GM21529 (cell line): ENCODE results near the gene CEL.

Source experiments
- ATAC-seq: cut with Tn5 transposase; IDR thresholded peaks from one replicate; pipeline ENCODE4 v1.9.1; 2021; ENCODE audit not compliant: unreplicated experiment

Gene CEL

DNA sequence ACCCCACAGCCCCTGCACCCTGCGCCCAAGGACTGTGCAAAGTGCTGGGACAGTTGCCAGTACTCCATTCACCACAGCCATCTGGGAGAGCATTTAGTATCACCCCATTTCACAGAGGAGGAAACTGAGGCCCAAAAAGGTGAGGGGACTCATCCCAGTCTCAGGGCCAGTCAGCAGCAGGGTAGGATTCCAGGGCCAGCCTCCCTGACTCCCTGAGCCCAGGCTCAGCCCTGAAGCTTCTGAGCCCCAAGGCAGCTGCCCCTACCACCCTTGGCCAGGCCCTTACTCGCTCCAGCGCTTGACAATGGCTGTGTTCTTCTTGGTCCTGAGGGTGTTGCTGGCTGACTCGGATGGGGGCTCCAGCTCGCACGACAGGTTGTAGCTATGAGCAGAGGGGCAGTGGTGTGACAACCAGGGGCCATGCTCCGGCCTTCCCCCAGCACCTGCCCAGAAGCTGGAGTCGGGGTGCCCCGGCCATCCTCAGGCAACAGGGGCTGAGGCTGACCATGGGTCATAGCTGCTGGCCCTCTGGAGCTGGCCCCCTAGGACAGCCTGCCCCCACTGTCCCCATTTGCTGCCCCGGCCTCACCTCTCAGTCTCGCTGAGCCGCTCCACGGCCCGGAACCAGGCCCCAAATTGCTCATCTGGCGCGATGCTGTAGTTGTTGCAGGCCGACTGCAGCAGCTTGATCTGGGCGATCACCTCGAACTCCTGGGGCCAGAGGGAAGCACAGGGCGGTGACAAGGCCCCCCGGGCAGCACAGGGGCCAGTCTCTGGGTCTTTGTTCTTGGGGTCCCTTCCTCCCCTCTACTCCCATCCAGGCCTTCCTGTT, 40.6 kb downstream of the CEL start:
- no peak for ATAC-seq

DNA sequence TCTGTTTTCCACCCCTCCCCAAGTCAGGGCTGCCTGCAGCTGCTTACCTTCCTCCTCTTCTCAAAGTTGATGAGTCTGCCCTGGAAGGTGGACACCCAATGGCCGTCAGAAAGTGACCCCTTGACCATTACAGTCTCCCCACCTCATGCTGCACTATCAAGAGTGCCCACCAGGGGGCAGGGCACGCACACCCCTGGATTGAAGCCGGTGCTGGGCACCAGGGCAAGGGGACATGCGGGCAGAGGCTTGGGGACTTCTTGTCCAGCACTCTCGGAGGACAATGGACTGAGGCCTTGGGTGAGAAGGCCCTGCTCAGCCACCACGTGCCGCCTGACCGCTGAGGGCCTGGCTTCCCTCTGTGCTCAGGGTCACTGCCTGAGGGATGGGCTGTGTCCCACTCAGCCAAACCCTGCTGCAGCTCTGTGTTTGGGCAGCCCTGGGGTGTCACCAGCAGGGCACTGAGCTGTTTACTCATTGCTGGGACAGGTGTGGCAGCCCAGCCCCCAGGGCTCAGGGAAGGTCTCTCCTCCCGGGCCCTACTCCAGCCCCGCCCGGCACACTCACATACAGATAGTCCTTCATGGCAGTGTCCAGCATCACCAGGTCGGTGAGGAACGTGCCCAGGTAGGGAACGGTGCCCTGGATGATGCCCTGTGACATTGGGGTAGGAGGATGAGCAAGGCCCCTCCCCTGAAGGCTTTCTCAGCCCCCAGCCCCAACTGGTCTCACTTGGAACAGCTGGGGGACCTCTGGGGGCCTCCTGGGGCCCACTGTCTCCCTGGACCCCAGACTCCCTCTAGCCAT, 41.6 kb downstream of the CEL start:
- ATAC-seq: no peak

DNA sequence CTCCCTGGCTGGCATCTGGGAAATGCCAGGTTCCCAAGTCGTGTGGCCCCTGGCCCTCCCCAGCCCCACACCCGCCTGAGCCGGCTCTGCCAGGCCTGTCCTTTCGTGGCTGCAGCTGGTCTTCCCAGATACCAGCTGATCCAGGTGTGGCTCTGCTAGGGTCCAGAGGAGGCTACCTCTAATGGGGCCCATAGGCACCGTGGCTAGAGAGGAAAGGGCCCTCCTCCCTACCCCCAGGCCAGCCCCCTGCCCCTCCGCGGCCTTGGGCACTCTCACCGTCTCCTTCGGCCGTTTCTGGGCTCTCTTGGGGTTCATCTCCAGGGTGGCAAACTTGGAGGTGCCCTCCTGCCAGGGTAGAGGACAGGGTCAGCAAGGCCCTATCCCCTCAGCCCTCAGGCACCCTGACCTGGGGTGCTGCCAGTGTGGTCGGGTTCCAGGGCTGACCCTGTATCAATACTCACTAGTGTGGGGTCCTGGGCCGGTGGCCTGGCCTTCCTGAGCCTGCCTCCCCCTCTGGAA, 42.3 kb downstream of the CEL start:
- no peak for ATAC-seq

DNA sequence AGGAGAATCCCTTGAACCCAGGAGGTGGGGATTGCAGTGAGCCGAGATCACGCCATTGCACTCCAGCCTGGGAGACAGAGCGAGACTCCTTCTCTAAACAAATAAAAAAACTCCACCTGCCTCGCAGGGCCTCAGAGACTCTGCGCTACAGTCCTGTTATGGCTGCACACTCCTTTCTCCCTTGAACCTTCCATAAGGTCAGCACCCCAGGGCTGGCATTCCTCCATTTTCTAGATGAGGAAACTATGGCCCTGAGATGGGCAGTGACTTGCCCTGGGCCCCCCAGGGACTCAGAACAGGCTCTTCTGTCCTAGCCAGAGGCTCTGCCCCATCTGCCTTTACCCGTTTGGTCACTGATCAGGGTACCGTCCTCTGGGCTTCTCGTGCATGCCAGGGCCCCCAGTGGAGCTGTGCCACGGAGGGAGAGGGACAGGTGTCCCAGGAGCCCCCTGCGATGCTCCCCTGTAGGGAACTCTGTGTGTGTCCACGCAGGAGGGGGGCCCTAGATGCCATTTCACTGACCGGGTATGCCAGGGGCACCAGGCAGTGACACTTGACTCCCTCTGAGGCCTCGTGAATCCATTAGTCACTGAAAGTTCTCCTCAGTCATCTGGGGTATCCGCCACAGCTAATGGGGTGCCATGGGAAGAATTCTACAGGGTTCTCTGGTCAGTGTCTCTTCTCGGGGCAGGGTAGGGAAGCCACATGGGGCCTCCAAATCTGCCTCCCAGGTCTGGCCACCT, 43.1 kb downstream of the CEL start:
- no peak for ATAC-seq

DNA sequence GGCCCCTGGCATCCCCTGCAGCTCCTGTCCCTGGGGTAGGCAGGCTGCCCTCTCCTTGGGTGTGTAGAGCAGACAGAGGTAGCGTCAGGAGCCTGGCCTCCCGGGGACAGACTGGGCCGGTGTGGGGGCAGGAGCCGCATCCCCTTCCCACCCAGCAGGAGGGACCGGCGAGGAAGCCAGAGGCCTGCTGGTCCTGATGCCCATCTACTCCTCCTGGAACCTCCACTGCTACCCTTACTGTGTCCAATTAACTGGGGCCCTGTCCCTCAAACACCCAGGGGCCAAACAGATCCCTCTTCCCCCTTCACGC, 43.6 kb downstream of the CEL start:
- no peak for ATAC-seq

DNA sequence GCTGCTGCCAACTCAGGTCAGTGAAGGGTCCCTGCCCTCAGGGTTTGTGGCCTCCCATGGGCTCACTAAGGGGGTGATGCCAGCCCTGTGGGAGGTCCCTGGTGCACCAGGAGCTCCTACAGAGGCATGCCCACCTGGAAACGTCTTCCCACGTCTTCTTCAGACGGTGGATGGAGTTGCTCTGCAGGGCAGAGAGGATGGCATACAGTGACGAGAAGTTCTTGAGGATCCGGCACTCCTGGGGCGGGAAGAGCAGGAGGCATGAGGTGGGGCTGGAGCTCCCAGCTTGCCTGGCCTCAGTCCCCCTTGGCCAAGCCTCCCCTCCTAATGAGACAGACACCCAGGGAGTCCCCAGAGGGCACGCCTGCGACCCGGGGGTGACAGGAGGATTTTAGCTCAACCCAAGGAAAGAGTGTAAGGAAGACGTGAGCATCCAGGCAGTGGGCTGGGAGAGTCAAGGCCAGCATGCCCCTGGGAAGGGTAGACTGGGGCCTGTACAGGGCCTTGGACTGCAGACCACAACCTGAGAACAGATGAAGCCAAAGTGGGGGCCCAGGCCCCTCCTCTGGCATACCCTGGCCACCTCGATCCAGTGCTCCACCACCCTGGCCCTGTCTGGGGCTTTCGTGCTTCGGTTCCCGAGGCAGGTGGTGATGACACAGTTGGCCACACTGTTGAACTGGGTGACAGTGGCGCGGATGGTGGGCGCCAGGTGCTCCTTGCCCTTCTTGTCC, 44.9 kb downstream of the CEL start:
- no peak for ATAC-seq

DNA sequence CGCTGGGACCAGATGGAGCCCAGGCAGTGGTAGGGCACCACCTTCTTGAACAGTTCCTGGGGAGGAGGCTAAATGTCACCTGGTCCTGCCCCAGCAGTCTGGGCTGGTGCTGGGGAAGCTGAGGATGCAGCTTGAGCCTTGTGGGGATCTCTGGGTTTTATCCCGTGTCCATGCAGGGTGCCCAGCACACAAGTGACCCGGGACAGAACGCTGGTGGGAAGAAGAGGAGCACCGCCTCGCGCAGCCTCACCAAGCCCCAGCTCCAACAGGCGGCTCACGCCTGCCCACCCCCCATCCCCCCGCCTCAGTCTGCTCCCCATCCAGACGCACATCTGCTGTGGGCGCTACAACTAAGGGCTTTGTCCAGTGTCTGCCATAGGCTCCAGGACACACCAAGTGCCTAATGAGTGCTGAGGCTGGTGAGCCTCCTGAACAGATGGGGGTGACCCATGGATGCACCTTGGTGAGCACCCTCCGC, 45.5 kb downstream of the CEL start:
- no peak for ATAC-seq

DNA sequence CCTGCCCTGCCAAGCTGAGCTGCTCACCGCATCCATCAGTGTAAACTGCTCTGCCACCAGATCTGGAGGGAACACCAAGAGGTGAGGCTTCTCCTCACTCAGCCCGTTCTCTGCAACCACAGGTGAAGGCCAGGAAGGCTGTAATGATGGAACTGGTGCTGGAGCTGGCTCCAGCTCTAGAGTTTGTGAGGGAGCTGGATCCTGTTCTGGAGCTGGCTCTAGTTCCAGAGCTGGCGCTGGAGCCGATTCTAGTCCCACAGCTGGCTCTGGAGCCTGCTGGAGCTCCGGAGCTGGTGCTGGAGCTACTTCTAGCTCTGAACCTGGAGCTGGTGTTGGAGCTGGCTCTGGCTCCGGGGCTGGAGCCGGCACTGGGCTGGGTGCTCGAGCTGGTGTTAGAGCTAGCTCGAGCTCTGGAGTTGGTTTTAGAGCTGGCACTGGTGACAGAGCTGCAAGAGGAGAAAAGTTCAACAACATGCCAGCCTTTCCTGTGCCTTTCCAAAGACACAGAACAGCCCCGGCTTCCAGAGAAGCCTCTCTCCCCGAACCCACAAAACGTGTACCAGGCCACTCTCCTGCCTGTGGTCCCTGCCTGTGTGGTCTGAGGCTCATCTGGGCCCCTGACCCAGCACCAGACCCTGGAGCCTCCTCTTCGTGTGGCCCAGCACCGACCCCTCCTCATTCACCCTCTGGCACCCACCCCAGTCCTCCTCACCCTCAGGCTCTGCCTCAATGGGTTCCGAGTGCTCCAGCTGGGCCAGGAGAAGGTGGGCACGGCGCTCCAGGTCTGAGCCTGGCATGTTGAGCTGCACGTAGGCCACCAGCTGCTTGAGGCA, 46.4 kb downstream of the CEL start:
- ATAC-seq: no peak

DNA sequence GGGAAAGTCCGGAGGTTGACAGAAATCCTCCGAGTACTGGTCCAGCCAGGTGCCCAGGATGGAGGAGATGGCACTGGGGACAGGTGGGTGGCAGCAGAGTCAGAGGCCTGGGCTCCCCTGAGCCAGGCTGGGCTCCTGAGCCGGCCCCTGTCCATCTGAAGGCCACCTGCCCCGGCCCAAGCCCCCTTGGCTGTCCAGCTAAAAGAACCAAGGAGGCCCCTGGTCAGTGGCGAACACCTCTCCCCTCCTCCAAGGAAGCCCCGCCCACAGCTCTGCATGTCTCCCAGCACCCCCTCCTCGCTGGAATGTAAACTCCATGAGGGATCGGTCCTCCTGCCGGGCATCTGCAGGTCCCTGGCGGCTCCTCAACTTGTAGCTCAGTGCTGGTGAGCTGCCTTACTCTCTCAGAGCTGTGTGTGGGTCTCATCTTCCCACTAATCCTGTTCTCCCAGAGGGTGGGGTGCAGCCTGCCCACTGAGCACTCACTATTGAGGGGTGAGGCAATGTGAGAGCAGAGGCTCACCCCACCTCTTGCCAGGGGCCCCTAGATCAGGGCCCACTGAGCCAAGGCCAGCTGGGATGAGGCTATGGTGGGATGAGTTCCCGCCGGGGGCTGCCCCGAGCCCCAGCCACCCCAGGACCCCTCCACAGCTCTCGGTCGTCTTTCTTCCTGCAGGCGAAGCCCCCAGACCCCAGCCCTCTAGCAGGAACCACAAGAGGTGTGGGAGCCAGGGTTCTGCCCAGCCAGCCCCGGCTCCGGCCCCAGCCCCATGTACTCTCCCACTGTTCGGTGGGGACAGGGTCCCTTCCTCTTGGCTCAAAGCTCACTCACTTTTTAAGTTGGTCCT, 47.2 kb downstream of the CEL start:
- ATAC-seq: no peak

DNA sequence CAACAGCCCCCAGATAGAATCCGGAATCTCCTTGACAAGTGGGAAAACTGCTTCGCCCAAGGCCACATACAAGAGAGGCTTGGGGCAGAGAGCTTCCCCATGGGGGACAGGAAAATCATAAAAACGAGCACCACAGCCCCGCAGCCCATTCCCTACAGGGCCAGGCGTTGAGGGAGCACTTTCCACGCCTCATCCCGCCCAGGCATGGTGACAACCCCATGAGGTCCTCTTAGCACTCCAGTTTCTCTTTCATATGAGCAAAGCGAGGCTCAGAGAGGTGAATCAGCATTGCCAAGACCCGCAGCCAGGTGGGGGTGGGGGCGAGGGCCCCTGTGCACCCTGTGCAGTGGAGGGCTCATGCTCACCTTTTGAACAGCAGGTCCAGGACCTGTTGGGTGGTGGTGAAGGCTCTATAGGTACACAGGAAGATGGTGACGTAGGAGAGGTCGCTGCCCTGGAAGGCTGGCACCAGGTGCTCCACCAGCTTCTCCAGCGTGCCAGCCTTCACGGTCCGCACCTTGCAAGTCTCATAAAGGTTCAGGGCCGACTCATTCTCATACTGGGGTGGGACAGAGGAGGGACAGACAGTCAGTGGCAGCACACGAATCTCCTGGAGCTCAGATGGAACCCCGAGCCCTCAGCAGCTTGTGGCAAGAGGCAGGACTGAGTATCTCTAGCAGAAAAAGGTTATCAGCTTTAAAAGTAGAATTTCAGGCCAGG, 48.3 kb downstream of the CEL start:
- ATAC-seq: no peak

DNA sequence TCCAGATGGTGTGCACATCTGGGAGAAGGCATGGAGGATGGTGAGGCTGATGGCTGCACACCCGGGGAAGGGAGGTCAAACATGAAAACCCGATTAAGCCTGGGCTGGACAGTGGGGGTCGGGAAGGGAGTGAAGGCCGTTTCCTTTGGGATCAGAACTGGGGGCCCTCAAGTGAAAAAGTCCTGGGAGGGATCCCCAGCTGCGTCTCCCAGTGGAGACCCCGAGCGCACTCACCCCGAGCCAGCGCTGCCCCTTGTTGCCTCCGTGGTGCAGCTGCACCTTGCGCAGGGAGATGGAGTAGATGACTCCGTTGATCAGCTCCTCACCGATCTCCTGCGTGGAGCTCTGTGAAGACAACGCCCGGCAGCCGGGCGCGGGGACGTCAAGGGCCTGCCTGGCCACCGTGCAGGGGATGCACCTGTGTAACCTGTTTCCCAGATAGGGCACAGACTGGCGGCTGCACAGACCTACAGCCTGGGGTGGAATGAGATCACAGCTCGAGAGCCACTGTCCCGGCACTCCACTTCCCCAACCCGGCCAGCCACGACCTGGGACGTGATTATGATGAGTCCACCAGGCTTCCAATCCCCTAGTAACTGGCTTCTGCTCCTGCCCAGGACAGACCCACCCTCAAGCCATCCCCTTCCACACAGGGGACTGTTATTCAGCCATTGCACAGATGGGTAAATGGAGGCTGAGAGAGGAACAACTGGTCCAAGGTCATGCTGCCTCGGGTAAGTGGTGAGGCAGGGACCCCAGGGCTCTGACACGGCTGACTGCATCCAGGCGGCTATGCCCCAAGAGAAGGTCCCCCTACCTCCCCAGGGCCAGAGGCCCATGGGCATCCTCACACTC, 50.3 kb downstream of the CEL start:
- ATAC-seq: no peak

DNA sequence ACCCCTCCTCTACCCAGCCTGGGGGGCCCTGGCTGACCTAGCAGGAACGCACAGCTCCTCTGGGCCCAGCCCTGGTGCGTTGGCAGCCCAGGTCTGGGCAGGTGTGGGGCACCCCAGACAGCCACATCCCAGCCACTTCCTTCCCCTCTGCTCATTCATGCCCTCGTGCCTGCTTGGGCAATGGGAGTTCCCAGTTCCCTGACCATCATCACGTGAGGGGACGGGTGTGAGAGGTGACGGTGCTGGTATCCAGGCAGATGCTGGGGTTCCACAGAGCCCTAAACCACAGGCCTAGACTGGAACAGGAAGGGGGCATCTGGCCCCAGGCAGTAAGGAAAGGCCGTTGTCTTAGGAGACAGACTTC, 50.9 kb downstream of the CEL start:
- ATAC-seq: no peak

DNA sequence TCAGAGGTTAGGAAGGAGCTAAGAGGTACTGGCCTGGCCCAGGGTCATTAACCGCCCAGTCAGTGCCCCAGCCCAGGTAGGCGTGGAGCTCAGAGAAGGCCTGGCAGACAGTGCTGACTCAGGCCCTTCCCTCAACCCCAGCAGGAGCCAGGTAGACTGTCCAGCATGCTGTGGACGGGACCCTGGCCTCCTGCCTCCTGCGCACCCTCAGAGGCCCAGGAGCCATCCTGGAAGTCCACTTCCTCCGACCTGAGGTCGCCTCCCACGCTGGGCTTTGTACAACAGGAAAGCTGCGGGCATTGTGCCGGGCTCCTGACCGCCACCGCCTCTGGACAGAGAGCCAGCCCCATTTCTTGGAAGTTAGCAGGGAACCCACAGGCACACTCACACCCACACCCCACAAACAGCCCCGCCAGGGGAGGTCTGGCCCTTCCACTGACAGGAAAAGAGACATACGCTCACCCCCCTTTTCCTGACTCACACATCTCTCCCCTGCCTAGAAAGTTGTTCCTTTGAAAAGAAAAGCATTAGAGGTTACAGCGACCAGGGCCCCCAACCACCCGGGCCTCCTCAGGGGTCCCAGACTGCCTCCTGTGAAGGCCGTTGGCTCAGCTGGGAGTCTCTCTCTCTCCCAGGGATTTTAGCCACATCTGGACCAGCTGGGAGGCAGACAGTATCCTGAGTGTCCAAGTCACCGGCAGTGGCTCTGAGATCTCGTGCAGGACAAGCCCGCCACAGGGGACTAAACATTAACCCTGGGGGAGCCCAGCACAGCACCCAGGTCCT, 51.6 kb downstream of the CEL start:
- ATAC-seq: no peak

DNA sequence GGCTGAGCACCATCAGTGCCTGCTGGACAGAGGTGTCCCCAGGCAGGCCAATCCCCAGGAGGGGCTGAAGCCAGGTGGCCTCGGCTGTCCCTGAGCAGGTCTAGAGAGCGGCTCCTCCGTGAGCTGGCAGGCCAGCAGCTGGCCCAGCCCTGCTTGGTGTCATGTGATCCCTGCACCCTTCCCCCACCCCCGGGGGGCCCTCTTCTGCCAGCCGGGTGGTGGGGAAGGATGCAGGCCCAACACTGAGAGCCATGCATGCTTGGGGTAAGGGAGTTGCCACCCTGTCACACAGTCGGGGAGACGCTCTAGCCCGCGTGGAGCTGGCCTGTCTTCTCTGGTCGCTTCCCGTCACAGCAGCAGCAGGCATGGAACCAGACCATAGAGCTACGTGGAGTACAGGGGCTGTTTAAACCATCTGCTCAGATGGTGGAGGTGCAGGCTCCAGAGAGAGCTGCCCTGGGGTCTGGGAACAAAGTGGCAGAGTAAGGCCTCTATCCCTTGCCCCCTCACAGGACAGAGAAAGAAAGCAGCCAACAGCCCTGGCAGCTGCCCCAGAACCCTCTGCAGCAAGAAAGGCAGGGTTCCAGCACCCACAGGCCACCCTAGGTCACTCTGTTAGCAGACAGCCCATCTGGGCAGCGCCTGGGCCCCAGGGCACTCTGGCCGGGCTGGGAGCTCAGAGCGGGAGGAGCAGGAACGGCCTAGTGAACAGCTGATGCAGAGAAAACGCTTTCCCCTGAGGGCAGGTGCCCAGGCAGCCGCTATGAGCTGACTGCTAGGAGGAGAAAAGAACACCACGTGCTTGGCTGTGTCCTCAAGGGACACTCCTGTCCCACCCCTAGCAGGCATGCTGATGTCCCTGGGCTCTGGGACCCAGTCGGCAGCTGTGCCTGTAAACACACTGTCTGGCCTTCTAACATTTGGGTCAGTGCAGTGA, 52.4 kb downstream of the CEL start:
- no peak for ATAC-seq

DNA sequence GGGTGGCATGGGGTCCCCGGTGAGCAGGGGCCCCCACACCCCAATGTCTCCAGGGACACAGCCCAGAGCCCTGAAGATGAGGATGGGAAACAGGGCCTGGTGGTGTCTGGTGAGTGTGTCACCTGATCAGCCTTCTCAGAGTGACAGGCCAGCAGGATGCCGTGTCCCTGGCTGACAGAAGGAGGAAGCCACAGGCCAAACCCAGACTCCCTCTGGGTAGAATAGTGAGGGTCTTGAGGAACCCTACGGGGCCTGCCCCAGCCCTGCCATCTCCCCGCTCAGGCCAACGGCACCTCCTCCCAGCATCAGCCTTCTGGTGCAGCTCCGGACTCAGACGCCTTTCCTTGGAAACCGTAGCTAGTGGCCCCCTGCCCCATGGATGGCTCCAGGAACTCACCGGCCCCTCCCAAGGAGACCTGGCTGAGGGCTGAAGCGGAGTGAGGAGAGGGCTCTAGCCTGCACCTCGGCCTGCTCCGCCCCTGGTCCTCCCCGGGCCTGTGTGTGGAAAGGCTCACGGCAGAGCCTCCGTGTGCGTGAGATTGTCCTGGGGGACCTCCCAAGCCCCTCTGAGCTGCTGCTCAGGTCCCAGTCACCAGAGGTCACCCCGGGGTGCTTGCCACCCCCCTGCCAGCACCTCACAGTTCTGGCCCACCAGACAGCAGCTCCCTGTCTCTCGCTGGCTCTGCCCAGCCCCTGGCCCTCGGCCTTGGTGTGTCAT, 53.3 kb downstream of the CEL start:
- ATAC-seq: no peak
